Activated gamma-delta T cell treated with anti-CD3 and anti-CD28 coated beads, Interleukin-2, amount 50 U/mL, for 16 hours (primary cell): ENCODE results near the gene RAD51B.

Experiments
- DNase-seq: peaks from one replicate; pipeline ENCODE4 v3.0.0-alpha.2; 2020; ENCODE audit warnings: low read depth

Gene RAD51B

DNA sequence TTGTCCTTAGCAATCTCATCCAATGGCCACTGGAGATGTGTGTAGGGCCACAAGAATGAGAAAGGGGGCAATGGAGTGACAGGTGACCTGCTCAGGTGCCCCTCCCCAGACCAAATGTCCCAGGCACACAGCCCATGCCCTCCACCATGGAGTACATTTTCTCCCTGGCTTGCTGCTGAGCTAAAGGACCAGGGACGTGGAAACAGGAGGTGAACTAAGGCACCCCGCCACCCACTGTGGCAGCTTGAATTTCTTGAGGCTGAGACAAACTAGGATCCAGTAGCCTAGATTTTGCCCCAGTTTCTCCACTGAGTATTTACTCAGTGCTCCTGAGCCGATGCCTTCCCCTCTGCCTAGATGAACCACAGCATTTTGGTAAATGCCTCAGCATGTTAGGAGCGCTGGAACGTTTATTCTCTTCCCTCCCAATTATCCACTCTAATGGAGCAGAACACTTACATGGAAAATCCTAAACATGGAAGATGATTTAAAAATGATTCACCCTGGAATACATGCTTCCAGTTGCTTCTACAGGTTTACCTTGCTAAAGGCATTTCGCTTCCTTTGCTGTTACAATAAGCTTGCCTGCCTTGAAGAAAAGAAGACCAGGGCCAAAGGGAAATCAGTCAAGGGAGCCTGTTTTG, 775.3 kb downstream of the RAD51B start:
- DNase-seq = no peak

DNA sequence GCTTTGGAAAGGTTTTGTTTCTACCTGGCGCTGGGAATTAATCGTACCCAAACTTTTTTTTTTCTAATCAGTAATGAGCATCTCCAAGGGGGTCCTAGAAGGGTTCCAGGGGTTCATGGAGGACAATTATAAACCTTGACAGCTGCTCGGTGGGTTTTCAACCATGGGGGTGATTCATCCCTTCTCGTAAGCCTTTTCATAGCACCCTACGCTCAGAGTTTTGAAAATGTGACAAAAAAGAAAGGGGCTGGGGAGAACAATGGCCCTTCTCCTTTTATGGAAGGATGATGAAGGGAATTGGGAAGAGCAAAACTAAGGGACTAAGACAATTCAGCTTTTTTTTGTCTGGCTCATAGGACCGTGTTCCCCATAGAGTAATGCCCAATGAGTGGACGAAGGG, 776.6 kb downstream of the RAD51B start:
- no peak for DNase-seq

DNA sequence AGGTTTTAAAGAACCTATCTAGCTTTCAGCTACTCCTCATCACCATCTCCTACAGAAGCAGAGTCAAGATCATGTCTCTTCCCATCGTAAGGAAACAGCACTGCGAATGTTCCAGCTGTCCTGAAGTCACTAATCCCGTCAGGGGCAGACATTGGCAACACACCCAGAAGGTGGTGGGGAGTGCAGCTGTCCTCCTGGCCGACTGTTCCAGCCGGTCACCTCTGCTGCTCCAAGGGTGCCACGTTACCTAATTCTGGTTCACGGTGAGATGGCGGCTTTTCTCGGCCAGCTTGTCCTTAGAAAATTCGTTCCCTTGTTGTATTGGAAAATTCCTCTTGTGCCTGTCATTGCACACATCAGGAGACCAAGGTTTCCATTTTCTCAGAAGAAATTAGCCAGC, 777.1 kb downstream of the RAD51B start:
- DNase-seq = no peak

DNA sequence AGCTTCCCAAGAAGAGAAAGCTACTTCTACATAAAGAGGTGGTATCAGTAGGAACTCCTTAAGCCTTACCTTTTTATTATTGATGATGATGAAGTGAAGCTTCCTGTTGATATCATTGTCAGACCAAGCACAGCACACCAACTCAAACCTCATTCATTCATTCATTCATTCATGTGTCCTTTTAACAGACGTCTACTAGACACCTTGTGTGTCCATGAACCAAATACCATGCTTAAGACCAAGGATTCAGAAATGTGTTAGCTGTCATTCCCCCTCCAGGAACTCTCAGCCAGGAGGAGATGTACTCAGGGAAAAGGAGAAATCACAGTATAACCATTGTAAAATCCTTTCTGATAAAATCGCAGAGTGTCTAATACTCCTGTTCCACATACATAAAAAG, 778.5 kb downstream of the RAD51B start:
- no peak for DNase-seq

DNA sequence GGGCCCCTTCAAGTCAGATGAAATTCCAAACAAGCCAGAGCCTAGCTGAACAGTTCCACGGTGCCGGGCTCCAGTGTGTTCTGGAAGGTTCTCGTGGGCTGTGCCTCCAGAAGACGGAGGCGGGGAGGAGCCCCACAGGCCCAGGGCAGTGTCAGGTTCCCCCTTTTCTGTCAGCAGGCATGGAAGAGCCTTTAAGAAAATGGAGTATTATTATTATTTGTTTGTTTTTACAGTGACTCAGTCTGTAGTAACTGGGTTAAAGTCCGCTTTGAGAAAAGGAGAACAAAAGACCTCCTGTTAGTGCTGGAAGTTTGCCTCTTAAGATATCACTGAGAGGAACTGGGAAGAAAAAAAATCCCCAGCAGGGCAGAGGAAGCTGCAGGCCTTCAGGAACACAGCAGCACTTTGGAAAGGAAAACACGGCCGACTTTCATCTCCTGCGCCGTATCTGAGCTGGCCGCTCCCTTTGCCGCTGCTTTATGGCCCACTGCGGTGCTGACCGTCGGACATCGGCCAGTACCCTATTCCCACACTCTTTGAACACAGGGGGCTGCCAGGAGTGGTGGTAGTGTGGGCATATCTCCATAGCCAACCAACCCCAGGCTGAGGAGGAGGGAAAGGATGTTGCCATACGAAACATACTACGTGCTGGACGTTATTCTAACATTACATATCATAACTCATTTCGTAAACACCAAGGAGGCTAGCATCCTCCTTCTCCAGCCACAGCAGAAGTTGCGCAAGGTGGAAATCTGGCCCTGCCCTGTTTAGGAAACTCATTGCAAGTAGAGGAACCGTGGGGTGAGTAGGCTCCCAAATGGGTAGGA, 779.3 kb downstream of the RAD51B start:
- DNase-seq = no peak

DNA sequence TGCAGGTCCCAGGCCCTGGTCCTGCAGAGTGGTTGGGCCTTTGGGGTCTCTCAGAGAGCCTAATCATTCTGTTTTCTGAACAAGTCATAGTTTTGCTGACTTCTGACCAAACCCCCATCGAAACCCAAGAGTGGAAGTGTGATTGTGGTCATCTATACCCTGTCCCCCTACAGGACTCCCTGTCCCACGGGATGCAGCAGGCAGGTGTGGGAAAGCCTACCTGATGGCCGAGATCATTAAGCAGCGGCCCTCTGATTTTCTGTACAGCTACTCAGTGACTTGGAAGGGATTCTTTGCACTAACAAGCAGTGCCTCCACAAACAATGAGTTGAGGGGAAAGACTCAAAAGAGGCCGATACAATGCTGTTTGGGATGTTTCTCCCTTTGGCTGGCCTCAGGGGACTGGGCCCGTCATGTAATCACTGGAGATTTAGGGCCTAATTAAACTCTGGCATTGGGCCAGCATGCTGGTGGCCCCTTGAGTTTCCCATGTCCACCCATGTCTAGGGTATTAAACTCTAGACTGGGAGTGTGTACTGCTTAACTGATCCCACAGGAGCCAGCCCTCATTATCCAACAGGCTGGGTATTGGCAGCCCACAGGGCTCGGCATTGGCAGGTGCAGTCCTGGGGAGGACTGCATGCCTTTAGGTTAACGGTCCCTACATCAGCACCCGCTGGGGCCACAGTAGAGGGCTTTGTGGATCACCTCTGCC, 780.5 kb downstream of the RAD51B start:
- no peak for DNase-seq

DNA sequence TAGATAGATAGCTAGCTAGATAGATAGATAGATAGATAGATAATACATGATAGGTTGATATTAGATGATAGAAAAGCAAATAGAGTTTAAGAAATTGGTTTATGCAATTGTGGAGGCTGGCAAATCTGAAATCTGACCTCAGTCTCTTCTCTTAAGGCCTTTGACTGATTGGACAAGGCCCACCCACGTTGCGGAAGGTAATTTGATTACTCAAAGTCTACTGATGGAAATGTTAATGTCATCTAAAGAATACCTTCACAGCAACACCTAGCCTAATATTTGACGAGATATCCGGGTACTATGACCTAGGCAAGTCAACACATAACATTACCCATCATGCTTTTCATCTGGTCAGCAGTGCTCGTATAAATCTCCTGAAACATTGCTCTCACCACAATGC, 782.9 kb downstream of the RAD51B start:
- DNase-seq = no peak

DNA sequence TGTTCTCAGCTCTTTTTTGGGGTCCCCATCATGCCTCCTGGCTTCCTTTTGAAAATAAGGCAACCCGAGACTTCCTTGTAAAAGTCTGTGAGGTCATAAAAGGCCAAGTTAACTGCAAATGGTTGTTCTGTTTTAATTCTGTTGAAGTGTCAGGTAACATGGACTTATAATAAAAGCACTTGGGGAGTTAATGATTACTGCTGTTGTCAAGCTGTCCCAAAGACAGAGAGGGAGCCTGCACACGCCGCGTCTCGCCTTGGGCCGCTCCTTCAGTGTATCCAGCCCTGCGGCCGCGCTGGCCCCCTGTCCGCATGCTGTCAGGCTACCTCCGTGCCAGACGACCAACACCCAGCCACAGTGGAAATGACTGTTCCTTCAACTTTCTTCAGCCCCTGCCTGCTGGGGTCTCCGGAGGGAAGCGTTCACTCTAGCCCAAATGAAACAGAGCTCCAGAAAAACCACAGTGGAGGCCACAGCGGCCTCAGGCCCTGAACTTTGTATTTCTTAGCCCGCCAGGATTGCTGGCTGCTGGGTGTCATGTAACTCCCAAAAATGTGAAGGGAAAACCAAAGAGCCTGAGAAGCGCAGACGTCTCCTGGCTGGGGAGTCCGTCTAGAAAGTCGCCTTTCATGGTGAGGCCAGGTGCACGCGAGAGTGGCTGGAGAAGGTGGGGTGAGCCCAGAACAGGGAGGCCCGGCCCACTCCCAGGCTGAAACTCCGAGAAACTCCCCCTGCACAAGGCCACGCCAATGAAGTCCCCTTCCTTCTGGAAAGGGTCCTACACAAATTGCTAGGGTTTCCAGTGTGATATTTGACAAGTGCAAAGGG, 784.2 kb downstream of the RAD51B start:
- DNase-seq = no peak

DNA sequence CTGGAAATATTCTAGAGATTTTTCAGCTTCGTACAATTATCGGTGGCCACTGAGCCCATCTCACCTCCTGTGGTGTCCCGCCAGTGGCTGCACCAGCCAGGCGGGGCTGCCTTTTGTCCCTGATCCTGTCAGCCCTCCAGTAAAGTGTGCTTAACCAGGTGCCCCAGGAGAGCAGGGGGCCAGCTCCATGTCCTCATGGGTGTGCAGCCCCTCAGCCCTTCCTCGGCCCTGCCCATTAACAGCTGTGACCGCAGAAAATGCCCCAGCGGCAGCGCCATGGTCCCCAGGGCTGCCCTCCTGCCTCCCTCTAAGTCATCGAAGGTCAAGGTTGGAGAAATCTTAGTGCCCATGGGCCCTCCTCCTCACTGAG, 784.8 kb downstream of the RAD51B start:
- DNase-seq = no peak

DNA sequence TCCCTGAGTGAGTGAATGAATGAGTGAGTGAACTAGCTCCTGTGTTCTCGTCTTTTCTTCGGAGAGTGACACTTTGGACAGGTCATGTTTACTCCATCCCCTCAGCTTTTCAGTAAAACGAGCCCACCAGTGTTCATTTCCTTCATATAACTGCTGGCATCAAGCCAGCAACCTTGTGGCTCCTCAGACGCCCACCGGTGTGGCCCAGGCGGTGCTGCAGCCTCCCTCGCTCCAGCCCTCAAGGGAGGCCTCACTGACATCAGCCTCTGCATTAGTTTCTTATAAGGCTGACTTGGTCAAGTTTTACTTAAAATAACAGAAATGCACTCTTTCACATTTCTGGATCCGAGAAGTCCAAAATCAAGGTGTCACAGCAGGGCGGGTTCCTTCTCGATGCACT, 785.2 kb downstream of the RAD51B start:
- DNase-seq = no peak

DNA sequence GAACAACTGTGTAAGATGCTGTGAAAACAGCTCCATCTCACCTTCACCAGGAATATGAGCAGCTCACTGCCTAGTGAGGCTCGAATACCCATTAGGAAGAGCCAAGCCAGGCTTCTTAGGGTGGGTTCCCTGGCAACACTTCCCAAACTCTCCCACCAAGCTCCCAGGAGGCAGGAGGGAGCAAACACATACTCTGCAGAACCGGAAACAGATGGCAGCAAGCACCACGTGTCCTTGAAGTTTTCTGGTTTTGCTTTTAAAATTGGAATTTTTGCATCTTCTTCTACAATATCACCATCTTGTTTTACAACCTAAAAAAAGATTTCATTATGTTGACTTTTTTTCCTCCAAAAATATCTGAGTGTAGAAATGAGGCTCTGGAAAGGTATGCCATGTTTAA, 786.6 kb downstream of the RAD51B start:
- no peak for DNase-seq

DNA sequence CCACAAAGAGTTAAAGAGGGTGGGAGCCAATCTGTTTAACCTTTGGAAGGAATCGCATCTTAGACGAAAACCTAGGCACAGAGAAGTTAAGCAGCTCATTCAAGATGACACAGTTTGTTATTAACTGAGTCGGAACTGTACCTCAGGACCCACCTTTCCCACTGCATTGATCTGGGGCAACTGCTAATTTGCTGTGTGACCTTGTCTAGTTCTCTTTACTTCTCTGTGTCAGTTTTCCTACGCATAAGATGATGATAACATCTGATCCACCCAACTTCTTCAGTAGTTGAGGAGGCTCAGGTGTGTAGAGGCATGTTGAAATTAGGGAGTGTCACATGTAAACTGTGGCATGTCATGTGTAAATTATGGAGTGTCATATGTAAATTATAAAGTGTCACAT, 787.1 kb downstream of the RAD51B start:
- no peak for DNase-seq

DNA sequence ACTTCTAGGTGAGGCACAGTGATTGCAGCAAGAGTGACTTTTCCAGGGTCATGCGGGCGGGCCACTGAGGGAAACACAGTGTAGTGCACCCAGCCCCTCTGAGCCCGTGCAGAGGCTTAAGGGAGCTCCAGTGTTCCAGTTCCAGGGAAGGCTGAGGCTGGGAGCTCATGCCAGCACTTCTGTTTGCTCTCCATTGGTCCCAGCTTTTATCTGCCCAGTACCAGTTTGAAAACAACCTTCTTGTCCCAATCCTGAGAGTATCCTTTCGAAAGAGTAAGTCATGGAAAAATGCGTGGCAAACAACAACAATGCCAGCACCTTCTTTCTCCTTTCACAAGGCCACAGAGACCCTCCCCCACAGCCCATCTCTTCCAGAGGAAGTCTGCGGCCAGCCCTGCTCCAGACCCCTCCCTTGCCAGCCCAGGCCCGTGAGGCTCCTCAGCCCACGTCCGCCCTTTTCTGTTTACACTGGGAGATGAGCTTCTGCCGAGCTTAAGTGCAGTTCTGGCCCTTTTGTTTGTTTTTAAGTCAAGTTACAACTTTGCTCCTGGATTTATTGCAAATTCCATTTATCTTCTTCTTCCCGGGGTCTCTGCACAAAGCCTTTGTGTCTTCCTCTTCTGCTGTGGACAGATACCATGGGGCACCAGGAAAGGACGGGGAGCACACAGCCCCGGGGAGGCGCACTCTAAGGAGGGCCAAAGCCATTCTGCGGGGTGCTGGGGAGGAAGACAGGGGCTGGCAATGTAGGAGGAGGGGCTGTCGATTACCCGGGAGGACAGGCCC, 787.7 kb downstream of the RAD51B start:
- DNase-seq = no peak

DNA sequence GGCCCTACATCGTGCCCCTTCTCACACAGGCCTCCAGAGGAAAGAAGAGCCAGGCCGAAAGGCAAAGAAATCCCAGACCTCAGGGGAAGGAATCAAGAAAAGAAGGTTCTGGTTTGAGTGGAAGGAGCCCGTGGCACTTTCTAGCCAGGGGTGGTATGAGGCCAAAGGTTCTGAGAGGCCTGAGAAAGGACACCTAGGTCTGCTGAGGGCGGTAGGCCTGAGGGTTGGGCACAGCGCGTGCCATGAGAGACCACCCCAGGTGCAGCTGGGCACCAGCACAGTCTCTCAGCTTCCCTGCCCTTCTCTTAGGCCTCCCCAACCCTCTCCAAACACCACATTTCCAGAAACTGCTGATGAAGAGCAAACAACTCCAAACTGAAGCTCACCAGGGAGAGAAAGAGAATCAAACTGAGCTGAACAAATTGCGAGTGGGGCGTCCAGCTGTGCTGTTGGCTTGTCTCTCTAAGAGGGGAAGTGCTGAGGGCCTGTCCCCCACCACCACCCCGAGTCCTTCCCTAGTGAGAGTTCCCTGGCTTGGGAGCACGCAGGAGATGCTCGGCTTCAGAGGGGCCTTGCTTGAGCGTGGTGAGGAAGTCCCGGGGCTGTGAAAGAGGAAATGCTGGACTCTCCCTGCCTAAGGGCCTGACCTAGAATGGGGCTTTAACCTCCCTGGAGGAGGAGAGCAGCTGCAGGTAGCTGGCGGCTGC, 788.4 kb downstream of the RAD51B start:
- DNase-seq = no peak

DNA sequence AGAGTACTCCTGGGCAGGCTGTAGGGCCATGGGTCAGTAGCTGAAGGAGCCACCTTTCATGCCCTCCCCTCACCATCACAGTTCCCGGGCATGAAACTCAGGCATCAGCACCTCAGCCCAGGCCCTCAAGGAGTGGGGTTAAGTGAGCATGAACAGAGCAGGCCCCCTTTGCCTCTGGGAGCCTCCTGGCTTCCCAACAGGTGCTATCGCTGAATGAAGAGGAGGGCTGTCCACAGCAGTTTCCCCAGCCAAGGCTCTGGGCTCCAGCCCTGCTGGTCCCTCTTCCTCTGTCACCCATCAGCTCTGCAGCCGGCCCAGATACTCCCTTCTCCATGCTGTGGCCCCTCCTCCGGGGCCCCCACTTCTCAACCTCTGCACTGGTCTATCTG, 789.0 kb downstream of the RAD51B start:
- DNase-seq = no peak

DNA sequence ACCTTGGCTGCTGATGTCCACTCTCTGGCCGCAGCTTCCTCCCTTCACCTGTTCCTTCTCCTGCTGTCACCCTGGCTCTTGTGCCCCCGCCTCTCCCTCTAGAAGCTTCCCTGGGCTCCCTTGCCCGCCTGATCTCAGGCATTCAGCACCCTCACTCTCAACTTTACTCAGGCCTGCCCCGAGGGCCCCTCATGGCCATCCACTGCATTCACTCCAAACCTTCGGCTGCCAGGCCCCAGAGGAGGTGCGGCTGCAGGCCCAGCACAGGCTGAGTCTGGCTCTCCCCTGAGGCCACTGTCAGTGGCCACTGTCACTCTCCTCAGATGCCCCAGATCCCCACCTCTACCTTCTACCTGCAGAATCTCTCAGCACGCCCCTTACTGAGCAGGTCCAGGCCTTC, 789.4 kb downstream of the RAD51B start:
- DNase-seq = no peak

DNA sequence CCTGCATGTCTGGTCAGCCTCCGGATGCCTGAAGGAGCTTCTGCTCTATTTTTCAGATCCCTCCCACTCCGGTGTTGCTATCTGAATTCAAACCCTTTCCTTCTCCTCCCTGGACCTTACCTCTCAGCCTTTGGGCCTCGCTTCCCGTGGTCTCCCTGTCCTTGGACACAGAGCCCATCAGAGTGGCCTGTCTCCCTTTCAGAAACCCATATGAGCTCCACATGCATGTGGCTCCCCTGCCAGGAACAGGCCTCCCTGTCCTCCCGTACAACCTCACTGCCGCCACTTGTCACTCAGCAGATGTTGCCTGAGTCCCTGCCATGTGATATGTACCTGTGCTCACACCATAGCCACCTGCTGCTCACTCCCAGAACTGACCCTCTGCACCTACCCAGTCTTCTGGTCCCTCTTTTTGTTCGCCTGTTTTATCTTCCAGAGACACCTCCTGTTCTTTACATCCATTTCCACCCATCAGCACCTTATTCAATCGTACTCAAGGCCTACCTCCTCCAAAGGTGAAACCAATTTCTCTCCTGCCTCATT, 790.7 kb downstream of the RAD51B start:
- no peak for DNase-seq

DNA sequence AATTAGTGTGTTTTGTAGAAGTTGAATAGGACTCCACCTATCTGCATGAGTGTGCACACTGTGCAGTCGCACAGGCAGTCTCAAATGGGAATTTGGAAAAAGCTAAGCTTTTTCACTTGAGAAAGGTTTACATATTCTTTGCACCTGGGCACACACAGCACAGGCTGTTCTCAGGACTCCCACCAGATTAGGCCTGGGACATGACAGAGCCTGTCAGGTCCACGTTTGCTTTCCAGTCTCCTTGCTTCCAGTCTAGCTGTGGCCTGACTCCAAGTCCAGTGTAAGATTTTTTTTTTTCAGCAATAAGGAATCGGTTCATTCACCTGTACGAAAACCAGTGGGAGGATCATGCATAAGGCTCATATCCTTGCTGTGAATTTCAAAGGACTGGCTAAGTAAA, 792.0 kb downstream of the RAD51B start:
- DNase-seq = no peak

DNA sequence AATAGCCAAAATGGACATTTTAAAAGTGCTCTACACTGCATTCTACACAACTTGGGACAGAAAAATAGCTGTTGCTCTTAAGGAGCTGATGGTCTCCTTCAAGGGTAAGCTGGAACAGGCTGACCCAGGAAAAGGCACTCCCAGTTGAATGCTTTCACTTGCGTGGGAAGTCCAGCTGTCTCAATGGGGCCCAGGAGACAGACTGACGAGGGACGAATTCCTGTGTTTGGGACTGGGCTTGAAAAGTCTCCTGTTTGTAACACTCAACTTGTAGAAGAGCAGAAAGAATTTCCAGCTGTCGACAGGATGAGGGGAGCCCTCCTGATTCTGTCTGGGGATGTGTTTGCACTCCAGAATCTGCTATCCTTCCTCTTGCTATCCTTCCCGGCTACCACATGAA, 792.5 kb downstream of the RAD51B start:
- no peak for DNase-seq

DNA sequence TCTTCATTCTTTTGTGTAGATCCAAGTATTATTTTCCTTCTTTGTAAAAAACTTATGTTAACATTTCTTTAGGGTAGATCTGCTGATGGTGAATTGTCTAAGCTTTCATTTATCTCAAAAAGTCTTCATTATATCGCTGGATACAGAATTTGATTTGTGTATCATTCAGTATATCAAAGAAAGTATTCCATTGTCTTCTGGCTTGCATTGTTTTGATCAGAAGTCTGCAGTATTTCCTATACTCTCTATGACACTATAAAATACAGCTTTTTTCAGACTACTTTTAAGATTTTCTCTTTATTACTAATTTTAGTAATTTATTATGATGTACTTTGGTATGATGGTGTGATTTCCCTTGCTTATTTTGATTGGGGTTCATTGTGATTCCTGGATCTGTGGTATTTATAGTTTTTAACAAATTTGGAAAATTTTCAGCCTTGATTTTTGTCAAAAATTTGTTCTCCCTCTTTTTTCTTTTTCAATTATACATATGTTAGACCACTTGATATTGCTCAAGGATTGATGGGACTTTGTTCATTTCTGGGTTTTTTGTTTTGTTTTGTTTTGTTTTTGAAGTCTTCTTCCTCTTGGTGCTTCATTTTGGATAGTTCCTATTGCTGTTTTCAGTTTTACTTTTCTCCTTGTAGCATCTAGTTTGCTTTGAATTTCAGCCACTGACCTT, 796.8 kb downstream of the RAD51B start:
- no peak for DNase-seq
